SIG-M5 treated with dmso at 0.1 percent for 504 hours (cell line): ENCODE results near the gene ERH.
"Not testable (repeated sequence)": the region's sequence is repeated elsewhere in the genome, so short reads cannot be mapped to it uniquely, and the experiment has no call there.

Experiments used
- DNase-seq: peaks from one replicate; lab custom pipeline; 2025; ENCODE audit not compliant: unreplicated experiment; lab: John Stamatoyannopoulos, UW

Gene ERH

DNA sequence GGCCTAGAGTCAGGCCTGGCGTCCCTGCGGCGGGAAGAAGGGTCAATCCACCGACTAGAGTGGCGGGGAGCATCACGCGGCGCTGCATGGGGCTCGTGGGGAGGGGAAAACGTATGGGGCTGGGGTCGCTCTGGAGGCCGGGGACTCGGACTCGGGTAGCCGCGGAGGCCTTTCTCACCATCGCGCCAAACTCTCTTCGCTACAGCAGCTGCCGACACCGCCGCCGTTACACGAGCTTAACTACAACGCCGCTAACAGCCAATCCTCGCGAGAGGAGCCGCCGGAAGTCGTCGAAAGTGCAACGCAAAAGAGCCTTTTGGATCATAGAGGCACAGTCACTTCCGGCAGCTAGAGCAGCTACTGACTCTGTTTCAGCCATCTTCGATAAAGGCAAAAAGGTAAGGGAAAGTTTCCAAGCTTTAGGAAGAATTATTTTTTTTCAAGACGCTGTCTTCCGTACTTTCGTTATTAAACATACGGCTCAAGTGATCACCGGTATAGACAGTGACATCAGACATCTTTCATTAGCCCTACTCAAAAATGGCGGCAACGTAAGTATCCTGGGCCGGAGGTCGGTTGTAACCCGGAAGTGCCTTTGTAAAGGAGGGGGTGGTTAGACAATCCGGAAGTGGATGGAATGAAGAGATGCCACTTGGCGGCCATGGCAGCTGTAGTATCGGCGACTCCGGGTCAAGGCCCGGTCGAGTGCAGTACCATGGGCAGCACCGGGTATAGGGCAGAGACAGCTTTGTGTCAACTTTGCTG is at the start of gene ERH, which contains the start of gene SLC39A9:
Gene ERH (minus strand): TSS at position 247 of the 765 bp plus-strand sequence. CDS start 66 bp downstream, at position 181.
Gene SLC39A9 (plus strand): TSS at position 640 of the 765 bp plus-strand sequence. CDS start 678 bp downstream, outside the sequence.
- peak; percentile 98 for DNase-seq

DNA sequence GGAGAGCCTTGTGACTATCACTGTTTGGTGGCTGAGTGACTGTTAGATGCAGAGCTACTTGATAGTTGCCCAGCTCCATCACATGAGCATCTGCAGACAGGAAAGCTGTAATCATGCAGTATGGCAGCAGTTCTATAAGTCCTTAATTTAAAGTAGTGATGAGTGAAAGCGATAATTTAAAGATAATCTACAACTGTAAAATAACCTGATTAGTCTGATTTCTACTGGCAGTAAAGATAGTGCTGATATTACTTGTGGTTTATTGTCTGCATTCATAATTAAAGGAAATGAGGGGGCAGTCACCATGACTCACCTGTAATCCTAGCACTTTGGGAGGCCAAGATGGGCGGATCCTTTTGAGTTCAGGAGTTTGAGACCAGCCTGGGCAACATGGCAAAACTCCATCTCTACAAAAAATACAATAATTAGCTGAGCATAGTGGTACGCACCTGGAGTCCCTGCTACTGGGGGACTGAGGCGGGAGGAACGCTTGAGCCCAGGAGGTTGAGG is 45.3 kb upstream of the ERH start:
- DNase-seq: no peak

DNA sequence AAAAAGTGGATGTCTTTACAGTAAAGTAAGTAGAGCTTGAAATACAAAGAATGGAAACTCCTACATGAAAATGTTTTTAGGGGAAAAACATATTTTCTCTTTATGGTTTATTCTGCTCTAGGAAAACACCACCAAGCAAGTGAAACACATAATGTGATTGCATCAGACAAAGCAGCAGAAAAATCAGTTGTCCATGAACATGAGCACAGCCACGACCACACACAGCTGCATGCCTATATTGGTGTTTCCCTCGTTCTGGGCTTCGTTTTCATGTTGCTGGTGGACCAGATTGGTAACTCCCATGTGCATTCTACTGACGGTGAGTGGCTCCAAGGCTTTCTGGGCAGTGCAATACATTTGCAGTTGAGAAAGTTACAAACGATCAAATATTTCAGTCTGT is 43.8 kb upstream of the ERH start:
- DNase-seq: no peak

DNA sequence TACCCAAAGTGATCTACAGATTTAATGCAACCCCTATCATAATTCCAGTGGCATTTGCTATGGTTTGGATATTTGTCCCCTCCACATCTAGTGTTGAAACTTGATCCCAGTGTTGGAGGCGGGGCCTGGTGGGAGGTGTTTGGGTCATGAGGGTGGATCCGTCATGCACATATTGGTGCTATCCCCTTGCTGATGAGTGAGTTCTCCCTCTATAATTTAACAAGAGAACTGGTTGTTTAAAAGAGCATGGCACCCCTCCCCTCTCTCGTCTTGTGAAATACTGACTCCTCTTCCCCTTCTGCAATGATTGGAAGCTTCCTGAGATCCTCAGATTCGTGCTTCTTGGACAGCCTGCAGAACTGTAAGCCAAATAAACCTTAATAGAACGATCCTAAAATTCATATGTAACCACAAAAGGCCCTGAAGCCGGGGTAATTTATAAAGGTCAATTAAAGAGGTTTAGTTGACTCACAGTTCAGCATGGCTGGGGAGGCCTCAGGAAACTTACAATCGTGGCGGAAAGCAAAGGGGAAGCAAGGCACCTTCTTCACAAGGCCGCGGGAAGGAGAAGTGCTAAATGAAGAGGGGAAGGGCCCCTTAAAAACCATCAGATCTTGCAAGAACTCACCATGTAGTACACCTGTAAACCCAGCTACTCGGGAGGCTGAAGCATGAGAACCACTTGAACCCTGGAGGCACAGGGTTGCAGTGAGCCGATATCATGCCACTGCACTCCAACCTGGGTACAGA is 41.6 kb upstream of the ERH start:
- no peak for DNase-seq

DNA sequence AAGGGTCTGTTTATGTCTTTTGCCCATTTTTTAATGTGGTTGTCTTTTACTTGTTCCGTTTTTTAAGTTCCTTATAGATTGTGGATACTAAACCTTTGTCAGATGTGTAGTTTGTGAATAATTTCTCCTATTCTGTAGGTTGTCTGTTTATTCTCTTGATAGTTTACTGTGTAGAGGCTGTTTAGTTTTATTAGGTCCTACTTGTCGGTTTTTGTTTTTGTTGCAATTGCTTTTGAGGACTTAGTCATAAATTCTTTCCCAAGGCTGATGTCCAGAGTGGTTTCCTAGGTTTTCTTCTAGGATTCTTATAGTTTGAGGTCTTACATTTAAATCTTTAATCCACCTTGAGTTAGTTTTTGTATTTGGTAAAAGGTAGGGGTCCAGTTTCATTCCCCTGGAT is 34.3 kb upstream of the ERH start:
- DNase-seq: no peak

DNA sequence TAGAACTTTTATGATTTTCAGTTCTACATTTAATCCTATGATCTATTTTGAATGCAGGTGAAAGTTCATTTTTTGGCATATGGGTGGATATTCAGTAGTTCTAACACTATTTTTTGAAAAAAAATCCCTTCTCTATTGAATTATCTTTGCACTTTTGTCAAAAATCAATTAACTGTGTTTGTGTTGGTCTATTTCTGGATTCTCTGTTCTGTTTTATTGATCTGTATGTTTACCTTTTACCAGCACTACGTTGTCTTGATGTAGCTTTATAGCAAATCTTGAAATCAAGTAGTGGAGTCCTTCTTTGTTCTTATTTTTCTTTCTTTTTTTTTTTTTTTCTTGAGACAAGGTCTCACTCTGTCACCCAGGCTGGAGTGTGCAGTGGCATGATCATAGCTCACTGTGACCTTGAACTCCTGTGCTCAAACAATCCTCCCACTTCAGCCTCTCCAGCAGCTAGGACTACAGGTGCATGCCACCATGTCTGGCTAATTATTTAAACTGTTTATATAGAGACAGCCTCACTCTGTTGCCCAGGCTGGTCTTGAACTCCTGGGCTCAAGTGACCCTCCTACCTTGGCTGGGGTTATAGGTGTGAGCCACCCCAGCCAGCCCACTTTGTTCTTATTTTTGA is 32.3 kb upstream of the ERH start:
- DNase-seq: no peak

DNA sequence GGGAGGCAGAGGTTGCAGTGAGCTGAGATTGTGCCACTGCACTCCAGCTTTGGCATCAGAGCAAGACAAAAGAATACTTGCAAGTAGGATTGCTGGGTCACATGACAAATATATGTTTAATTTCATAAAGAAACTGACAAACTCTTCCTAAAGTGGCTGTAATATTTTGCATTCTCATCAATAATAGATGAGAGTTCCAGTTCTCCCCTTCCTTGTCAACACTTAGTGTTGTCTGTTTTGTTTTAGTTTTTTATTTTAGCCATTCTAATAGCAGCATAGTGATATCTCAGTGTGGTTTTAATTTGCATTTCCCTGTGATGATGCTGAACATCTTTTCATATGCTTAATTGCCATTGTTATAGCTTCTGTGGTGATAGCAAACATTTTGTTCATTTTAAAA is 31.5 kb upstream of the ERH start:
- no peak for DNase-seq

DNA sequence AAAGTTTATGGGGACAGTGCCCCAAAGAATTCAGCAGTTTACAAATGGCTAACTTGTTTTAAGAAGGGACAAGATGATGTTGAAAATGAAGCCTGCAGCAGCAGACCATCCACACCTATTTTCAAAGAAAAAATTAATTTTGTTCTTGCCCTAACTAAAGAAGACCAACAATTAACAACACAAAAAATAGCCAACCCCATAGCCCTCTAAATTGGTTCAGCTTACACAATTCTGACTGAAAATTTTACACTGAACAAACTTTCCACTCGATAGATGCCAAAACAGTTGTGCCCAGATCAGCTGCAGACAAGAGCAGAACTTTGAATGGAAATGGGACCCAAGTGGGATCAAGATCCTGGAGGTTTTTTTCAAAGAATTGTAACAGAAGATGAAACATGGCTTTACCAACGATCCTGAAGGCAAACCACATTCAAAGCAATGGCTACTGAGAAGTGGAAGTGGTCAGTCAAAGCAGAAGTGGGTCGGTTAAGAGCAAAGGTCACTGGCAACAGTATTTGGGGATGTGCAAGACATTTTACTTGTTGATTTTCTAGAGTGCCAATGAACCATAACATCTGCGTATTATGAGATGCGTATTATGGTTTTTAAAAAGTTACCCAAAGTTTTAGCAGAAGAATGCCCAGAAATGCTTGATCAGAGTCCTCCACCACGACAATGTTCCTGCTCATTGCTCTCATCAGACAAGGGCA is 30.3 kb upstream of the ERH start:
- peak; percentile 23 for DNase-seq

DNA sequence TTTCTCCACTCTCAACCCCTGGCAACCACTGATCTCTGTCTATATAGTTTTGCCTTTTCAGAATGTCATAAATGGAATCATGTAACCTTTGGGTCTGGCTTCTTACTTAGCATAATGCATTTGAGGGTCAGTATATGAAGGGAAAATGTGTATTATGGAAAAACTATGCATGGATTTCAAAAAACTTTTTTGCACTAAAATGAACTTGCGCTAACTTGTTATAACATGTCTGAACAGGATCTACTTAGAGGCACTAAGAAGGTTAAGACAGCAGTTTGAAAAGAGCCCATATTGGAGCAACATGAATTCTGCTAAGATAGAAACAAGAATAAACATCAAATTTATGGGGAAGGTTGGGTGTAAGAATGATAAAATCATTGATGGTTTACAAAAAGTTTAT is 29.5 kb upstream of the ERH start:
- DNase-seq: no peak

DNA sequence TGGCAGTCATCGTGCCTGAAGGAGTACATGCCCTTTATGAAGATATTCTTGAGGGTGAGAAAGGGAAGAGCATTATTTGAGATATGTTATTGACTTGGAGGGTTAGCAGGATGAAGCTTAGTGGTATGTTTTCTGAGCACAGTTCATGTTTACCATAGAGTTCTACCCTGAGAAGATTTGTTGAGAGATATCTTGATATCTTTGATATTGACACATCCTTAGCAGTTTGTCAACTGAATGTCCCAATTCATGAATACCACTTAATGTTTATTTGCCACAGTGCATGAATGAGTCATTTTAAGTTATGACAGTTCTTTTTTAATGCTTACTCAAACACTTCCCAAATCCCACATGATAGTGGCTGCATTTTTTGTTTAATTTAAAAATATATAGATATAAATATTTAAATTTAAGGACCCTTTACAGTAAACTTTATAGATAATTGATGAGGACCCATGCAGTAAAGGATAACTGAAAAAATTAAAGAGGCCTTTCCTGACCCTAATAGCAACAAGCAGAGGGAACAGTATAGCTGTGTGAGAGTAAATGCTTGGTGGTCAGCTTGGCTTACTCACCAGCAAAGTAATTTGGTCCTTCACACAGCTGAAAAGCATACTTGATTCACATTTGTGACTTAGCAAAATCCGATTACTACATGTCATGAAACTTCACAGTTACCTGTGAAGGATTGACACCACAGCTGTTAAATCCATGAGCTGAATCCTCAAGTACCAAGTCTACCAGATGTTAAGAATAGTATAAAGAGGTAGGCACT is 26.2 kb upstream of the ERH start:
- no peak for DNase-seq

DNA sequence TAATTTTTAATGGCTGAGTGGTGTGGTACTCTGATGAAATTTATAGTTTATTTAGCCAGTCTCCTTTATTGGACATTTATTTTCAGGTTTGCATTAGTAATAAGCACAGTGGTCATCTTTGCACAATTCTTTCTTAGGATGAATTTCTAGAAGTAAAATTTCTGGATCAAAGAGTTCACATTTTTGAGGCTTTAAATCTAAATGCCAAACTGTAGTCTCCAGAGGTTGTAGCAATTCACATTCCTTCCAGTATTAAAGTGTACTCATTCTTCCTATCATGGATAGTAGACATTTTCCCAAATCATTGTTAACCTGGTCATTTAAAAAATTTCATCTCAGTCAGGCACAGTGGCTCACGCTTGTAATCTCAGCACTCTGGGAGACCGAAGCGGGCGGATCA is 25.2 kb upstream of the ERH start:
- no peak for DNase-seq

DNA sequence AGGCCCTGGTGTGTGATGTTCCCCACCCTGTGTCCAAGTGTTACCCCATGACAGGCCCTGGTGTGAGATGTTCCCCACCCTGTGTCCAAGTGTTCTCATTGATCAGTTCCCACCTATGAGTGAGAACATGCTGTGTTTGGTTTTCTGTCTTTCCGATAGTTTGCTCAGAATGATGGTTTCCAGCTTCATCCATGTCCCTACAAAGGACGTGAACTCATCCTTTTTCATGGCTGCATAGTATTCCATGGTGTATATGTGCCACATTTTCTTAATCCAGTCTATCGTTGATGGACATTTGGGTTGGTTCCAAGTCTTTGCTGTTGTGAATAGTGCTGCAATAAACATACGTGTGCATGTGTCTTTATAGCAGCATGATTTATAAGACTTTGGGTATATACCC is 18.0 kb upstream of the ERH start:
- not testable (repeated sequence) for DNase-seq

DNA sequence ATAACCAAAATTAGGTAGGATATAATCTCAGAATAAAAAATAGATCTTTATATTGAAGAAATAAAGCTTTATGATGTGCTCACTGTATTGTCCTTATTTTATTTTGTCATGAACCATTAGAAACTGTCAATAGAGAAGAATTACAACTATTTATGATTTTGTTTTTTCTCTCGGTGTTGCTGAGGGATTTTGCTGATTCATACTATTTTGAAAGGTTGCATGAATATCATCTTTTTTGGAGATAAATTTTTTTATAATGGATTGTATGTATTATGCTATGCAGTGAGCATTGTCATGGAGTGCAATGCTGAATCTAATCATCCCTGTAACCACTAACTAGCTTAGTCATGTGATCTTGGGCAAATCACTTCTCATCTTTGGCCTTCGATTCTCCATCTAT is 15.4 kb upstream of the ERH start:
- no peak for DNase-seq

DNA sequence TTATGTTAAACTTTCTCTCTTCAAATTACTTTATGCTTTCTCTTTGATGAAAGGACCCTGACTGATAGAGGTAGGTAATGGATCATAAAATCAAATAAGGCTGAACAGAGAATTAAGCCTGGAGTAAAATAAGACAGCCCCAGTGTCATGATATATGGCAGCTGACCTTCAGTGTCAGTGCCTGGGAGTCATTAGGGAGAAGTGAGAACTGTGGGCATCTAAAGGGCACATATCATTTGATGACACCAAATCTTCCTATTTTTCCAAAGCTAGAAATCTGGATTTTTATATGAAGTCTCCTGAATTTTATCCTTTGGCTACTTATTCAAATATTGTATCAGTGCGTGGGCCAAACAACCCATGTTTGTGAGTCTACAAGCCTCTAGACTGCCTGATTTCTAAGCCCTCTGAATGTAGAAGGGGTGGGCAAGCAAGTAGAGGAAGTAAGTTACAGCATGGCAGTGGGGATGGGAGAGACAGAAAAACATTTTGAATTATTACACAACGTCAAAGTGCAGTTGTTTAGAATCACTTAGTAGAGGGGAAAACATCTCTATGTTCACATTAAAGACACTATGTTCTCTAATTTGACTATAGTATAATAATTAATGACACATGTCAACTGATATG is 10.3 kb upstream of the ERH start:
- peak; percentile 25 for DNase-seq

DNA sequence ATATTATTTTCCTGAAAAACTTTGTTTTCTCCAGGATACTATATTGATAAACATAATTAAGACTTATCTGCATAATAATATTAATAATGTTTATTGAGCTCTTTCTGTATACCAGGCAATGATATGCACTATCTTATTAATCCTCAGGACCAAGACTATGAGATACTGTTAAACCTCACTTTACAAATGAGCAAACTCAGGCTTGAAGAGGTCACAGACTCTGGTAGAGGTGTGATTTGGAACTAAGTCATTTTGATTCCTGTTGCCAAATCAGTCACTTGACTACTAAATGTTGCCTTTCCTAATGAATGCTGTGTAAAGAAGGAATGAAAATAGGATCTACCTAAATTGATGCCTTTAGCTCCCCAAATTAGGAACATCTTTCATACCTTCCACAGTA is 7.7 kb upstream of the ERH start:
- no peak for DNase-seq

DNA sequence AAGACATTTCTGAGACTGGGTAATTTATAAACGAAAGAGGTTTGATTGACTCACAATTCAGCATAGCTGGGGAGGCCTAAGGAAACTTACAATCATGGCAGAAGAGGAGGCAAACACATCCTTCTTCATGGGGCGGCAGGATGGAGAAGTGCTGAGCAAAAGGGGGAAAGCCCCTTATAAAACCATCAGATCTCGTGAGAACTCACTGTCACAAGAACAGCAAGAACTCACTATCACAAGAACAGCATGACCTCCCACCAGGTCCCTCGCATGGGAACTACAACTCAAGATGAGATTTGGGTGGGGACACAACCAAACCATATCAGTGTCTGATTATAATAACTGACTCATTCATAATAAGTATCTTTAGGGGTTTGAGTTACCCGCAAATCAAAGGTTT is 6.8 kb upstream of the ERH start:
- DNase-seq: no peak

DNA sequence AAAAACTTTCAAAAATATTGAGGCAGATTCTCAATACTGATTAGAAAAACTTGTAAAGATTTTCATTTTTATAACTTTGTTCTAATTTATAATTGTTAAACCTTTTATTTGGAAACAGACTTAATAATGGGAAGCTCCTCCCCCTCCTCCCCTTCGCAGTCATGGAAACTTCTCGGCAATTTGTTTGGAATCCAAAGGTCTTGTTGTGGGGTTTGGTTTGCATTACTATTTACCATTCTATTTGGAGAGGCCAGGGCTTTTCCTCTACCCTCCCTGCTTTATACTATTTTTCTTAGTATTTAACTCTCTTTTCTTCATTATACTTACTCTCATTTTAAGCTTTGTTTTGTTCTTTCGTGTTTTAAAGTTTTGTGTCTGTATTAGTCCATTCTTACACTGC is 6.4 kb upstream of the ERH start:
- DNase-seq: no peak

DNA sequence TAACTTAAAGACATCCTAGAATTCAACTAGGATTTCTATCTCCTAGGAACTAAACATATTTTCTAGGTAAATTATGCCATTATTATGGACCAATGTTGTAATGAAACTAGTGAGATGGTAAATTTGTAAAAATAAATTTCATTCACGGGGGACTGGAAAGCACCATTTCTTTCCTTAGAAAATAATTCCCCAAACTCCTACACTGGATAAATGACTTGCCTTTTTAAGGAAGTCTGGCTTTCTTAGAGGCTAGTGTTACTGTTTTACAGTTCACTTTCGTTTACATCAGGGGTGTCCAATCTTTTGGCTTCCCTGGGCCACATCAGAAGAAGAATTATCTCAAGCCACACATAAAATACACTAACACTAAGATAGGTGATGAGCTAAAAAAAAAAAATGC is 3.7 kb upstream of the ERH start:
- no peak for DNase-seq

DNA sequence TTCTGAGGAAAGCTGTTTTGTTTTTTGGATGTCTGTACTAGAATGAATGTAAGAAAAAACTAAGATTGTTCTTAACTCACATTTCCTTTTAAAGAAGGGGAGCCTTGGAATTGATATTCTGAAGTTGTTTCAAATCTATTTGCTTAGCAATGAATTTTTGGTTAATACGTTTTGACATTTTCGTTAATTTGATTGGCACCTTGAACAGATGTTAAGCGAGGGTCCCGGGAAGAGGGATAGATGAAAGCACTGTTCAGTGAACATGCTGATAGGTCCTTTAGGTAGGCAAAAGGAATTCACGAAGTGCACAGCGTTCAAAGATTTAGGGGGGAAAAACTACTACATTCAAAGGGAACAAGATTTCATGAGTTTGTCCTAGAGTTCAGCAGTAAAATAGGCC is 2.1 kb upstream of the ERH start:
- DNase-seq: no peak

DNA sequence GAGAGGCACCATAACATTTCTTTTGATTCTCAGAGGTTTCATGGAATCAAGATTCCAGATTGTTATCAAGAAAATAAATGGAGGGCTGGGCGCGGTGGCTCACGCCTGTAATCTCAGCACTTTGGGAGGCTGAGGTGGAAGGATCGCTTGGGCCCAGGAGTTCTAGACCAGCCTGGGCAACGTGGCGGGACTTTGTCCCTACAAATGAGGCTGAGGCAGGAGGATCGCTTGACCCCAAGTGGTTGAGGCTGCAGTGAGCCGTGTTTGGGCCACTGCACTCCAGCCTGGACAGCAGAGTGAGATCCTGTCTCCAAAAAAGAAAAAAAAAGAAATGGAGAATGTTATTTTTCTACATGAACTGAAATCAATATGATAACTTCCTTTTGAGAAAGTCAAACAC is 1.7 kb upstream of the ERH start:
- no peak for DNase-seq
